LNCAP (cell line): Measurements from ENCODE around the gene HECTD1.

Source experiments
- TF ChIP-seq, protein P1 (sequence below): fragments of 450-650 bp; IDR thresholded peaks from 2 replicates; pipeline ENCODE4 v1.5.1; 2017; ENCODE audit warnings: mild to moderate bottlenecking

The HECTD1 gene

DNA sequence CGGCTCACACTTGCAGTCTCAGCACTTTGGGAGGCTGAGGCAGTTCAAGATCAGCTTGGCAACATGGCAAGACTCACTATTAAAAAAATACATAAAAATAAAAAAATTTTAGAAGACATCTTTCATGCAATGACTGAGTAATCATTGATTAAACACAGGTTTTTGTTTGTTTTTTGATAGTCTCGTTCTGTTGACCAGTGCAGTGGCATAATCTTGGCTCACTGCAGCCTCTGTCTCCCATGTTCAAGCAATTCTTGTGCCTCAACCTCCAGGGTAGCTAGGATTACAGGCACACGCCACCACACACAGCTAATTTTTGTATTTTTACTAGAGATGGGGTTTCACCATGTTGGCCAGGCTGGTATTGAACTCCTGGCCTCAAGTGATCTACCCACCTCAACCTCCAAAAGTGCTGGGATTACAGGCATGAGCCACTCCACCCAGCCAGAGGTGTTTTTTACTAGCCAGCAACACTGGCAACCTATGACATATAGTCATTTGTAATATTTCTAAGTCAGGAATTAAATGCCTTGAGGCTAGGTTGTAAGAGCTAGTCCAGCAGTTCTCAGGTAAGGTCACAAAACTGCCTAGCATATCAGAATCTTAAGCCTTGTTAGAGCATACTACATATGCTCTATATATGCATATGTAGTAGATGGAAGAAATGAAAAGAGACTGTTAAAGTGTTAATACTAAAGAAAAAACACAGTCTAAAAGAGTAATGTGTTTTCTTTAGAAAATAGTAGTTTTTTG, 27.1 kb downstream of the HECTD1 start:
- TF ChIP-seq, protein P1, sequence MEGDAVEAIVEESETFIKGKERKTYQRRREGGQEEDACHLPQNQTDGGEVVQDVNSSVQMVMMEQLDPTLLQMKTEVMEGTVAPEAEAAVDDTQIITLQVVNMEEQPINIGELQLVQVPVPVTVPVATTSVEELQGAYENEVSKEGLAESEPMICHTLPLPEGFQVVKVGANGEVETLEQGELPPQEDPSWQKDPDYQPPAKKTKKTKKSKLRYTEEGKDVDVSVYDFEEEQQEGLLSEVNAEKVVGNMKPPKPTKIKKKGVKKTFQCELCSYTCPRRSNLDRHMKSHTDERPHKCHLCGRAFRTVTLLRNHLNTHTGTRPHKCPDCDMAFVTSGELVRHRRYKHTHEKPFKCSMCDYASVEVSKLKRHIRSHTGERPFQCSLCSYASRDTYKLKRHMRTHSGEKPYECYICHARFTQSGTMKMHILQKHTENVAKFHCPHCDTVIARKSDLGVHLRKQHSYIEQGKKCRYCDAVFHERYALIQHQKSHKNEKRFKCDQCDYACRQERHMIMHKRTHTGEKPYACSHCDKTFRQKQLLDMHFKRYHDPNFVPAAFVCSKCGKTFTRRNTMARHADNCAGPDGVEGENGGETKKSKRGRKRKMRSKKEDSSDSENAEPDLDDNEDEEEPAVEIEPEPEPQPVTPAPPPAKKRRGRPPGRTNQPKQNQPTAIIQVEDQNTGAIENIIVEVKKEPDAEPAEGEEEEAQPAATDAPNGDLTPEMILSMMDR = no peak

DNA sequence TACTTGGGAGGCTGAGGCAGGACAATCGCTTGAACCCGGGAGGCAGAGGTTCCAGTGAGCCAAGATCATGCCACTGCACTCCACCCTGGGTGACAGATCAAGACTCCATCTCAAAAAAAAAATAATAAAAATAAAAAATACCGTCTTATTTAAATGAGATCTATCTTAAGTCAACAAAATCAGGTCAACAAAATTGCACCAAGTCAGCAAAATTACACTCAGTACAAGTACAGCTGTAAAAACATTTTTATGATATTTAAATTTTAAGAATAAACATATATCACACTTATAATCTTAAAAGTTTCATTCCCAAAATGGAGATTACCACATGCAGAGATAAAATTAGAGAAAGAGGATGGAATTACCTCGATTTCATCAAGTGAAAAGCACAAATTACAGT, 33.2 kb downstream of the HECTD1 start:
- TF ChIP-seq, protein P1 = no peak

DNA sequence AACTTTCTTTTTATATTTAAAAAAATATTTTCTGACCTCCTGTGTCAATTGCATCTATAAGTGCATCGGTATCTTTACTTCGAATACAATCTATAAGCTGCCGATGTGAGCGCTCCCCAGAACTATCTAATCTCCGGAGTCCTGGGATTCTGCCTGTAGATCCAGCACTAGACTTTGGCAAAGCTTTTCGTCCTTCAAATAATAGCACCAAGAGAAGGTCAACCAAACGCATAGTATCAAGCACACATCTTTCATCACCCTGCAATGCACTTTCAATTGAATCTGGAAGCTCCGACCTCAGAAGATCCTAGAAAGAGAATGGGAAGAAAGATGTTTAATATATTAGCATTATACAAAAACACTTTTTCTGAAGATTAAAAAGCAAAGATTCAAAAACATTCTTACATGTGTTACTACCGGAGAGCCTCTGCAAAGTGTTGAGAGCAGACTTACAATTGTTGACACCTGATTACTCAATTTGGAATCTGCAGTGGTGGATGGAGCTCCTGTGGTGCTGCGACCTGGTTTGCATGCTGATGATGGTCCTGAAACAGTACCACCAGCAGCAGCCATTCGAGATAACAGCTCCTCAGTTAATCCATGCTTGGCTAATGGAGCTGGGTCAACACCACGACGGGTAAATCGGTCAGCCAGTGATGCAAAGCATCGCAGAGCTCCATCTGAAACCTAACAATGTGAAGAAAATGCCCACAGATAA, 34.3 kb downstream of the HECTD1 start:
- TF ChIP-seq, protein P1 = no peak

DNA sequence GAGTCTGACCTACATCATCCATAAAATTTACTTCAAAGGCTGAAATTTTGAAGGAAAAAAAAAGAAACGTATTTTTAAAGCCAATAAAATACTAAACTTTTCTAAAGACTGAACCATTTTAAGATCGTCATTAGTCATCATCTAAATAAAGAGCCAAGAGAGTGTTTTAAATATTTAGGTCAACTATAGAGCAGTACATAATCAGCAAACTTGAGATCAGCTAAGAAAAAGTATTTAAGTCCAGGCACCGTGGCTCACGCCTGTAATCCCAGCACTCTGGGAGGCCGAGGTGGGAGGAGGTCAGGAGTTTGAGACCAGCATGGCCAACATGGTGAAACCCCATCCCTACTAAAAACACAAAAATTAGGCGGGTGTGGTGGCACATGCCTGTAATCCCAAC, 35.5 kb downstream of the HECTD1 start:
- TF ChIP-seq, protein P1 = no peak

DNA sequence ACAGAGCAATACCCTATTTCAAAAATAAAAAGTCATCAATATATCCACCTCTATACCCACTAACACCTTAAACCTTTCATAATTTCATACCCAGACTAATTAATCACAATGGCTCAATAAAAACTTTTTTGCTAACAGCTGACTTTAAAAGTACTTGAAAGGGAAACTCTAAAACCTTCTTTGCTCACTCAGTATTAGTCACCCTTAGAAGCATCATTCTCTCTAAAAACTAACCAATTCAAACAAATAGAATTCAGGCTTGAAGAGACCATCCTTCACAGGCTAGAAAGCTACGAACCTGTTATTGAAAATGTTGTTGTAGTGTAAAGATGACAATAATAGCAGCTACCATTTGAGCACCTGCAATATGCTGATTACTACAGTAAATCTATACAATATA, 37.2 kb downstream of the HECTD1 start:
- TF ChIP-seq, protein P1 = no peak

DNA sequence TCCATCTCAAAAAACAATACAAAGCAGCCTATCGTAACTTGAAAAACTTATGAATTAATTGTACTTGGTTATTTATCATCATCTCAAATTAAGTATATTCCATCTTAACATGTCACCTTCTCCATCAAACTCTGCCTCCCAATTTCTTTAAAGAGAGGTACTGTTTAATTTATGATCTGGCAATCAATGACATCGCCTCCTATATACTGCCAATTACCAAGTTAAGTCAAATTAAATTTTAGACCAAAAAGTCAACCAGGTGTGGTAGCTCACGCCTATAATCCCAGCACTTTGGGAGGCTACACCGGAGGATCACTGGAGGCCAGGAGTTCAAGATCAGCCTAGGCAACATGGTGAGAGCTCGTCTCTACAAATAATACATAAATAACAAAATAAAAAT, 37.7 kb downstream of the HECTD1 start:
- TF ChIP-seq, protein P1 = no peak

DNA sequence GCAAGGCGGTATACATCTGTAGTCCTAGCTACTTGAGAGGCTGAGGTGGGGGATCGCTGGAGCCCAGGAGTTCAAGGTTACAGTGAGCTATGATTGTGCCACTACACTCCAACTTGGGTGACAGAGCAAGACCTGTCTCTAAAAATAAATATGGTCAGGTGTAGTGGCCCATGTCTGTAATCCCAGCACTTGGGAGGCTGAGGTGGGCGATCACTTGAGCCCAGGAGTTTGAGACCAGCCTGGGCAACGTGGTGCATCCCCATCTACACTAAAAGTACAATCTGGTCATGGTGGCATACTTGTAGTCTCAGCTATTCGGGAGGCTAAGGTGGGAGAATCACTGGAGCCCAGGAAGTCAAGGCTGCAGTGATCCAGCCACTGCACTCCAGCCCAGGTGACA, 40.6 kb downstream of the HECTD1 start:
- TF ChIP-seq, protein P1 = no peak
